ENCODE measurements around the gene COL28A1. TPM values are rescaled to one million over a fixed set of nuclear protein-coding genes. Genes with fewer than 3 reads are reported as not detected.

COL28A1 gene
- total RNA-seq, 1 donor from 2014 or later, result 0.60 TPM

DNA sequence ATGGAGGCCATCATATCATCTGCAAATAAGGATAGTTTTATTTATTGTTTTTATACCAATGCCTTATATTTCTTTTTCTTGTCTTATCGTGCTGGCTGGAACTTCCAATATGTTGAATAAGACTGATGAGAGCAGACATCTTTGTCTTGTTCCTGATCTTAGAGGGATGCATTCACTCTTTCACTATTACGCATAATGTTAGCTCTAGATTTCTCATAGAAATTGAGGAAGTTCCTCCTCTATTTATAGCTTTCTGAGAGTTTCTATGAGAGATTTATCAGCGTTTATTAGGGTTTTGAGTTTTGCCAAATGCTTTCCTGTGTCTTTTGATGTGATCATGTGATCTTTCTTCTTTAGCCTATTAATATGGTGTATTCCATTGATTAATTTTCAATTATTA, 49.3 kb downstream of the COL28A1 start:
- no peak overlapping the region for H3K9ac ChIP-seq
- no peaks in the 10 kb centered on the region for H3K79me2 ChIP-seq (ENCODE audit: low read depth)
- DNase-seq (ENCODE audit: low spot score), result no peak
- peaks cover 5% of the 10 kb centered on the region for H3K4me1 ChIP-seq
- peaks cover 5% of the 10 kb centered on the region for H3K9me3 ChIP-seq (ENCODE audit: low read depth)
- Mint-ChIP-seq H3K36me3 (no peaks in the 10 kb centered on the region), H3K4me1 (peaks cover 6% of the 10 kb centered on the region), H3K9me3 (no peaks in the 10 kb centered on the region), H3K27me3 (ENCODE audit: insufficient read depth, low read depth) (no peaks in the 10 kb centered on the region), H3K27ac (no peak overlapping the region), H3K4me3 (no peak overlapping the region)
- no peak overlapping the region for H2AFZ ChIP-seq (replicated peaks)
- H3F3A ChIP-seq (ENCODE audit: low read depth), result no peaks in the 10 kb centered on the region
- H3K36me3 ChIP-seq, result peaks cover 7% of the 10 kb centered on the region
- no peaks in the 10 kb centered on the region for H4K20me1 ChIP-seq (ENCODE audit: low read depth)
- no peak overlapping the region for H3K4me2 ChIP-seq
- H3K4me3 ChIP-seq, result no peak overlapping the region
- TF ChIP-seq EZH2 (IDR thresholded peaks at IDR 0.05), result no peak
- TF ChIP-seq, protein P1, sequence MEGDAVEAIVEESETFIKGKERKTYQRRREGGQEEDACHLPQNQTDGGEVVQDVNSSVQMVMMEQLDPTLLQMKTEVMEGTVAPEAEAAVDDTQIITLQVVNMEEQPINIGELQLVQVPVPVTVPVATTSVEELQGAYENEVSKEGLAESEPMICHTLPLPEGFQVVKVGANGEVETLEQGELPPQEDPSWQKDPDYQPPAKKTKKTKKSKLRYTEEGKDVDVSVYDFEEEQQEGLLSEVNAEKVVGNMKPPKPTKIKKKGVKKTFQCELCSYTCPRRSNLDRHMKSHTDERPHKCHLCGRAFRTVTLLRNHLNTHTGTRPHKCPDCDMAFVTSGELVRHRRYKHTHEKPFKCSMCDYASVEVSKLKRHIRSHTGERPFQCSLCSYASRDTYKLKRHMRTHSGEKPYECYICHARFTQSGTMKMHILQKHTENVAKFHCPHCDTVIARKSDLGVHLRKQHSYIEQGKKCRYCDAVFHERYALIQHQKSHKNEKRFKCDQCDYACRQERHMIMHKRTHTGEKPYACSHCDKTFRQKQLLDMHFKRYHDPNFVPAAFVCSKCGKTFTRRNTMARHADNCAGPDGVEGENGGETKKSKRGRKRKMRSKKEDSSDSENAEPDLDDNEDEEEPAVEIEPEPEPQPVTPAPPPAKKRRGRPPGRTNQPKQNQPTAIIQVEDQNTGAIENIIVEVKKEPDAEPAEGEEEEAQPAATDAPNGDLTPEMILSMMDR (IDR thresholded peaks at IDR 0.05), result no peak
- TF ChIP-seq EZH2phosphoT487 (IDR thresholded peaks at IDR 0.05), result no peak
- H3K27ac ChIP-seq, result no peak overlapping the region
- H3K27me3 ChIP-seq, result no peaks in the 10 kb centered on the region

DNA sequence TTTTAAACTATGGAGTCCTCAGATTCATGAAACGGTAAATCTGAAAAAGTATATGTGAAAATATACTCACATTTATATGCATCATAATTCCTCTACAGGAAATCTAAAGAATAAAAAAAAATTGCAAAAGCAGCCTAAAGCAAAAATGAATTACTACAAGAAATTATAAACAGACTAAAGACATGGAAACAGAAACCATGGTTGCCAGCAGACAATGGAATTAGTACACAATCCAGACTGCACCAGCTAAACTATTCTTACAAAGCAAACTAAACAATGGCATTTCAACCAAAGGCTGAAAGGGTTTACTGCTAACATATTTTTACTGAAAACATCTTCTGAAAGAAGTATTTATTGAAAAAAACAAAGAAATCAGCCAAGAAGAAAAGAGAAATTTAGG, 51.6 kb downstream of the COL28A1 start:
- DNase-seq (ENCODE audit: low spot score), result no peak
- Histone ChIP-seq H3K4me3 (no peak overlapping the region), H3K27me3 (no peaks in the 10 kb centered on the region), H3K9ac (no peak overlapping the region), H3K27ac (no peak overlapping the region), H3K4me1 (no peaks in the 10 kb centered on the region), H3K9me3 (ENCODE audit: low read depth) (peaks cover 5% of the 10 kb centered on the region), H2AFZ (replicated peaks) (no peak overlapping the region), H3K79me2 (ENCODE audit: low read depth) (no peaks in the 10 kb centered on the region), H3F3A (ENCODE audit: low read depth) (no peaks in the 10 kb centered on the region), H3K36me3 (peaks cover 7% of the 10 kb centered on the region), H3K4me2 (no peak overlapping the region), H4K20me1 (ENCODE audit: low read depth) (no peaks in the 10 kb centered on the region)
- Mint-ChIP-seq H3K4me1 (no peaks in the 10 kb centered on the region), H3K27me3 (ENCODE audit: insufficient read depth, low read depth) (no peaks in the 10 kb centered on the region), H3K27ac (no peak overlapping the region), H3K4me3 (no peak overlapping the region), H3K36me3 (no peaks in the 10 kb centered on the region), H3K9me3 (no peaks in the 10 kb centered on the region)
- no peak for TF ChIP-seq EZH2 (IDR thresholded peaks at IDR 0.05)
- TF ChIP-seq, protein P1 (IDR thresholded peaks at IDR 0.05), result no peak
- TF ChIP-seq EZH2phosphoT487 (IDR thresholded peaks at IDR 0.05), result no peak

DNA sequence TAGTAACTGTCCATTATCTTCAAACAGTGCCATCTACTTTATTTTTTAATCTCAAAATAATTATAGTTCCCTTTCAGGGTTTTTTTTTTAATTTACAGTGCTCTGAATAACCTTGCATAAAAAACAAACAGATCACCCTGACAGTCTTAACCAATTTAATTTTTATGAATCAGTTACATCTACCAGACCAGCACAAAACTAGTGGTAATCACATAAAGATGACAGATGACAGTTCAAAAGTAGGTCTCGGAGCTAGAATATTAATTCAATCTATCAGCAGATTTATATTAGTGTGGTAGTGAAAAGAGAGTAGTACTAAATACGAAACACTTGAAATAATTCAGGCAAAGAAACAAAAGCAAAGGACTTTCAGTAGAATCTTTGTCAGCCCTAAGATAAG, 53.9 kb downstream of the COL28A1 start:
- no peaks in the 10 kb centered on the region for H3K27me3 Mint-ChIP-seq (ENCODE audit: insufficient read depth, low read depth)
- no peaks in the 10 kb centered on the region for H3K79me2 ChIP-seq (ENCODE audit: low read depth)
- H3K4me2 ChIP-seq, result no peak overlapping the region
- peaks cover 2% of the 10 kb centered on the region for H3K36me3 Mint-ChIP-seq
- no peak overlapping the region for H3K27ac ChIP-seq
- no peak overlapping the region for H3K27ac Mint-ChIP-seq
- H3K36me3 ChIP-seq, result peaks cover 7% of the 10 kb centered on the region
- TF ChIP-seq EZH2phosphoT487 (IDR thresholded peaks at IDR 0.05), result no peak
- TF ChIP-seq, protein P1 (IDR thresholded peaks at IDR 0.05), result no peak
- no peak for TF ChIP-seq EZH2 (IDR thresholded peaks at IDR 0.05)
- H3K4me1 ChIP-seq, result no peaks in the 10 kb centered on the region
- DNase-seq (ENCODE audit: low spot score), result no peak
- H3K4me3 ChIP-seq, result no peak overlapping the region
- H3K9ac ChIP-seq, result no peak overlapping the region
- H3F3A ChIP-seq (ENCODE audit: low read depth), result no peaks in the 10 kb centered on the region
- no peak overlapping the region for H2AFZ ChIP-seq (replicated peaks)
- H3K9me3 Mint-ChIP-seq, result no peaks in the 10 kb centered on the region
- peaks cover 5% of the 10 kb centered on the region for H3K9me3 ChIP-seq (ENCODE audit: low read depth)
- H3K4me3 Mint-ChIP-seq, result no peak overlapping the region
- H3K4me1 Mint-ChIP-seq, result no peaks in the 10 kb centered on the region
- no peaks in the 10 kb centered on the region for H3K27me3 ChIP-seq
- H4K20me1 ChIP-seq (ENCODE audit: low read depth), result no peaks in the 10 kb centered on the region

Measured in neural progenitor cell (in vitro differentiated cells).